GM19372 (cell line): ENCODE results near the gene ETFBKMT.
"Not testable (repeated sequence)": the region's sequence is repeated elsewhere in the genome, so short reads cannot be mapped to it uniquely, and the experiment has no call there.

Experiments used
- ATAC-seq: cut with Tn5 transposase; IDR thresholded peaks from one replicate; pipeline ENCODE4 v1.9.1; 2021; ENCODE audit warnings: mild to moderate bottlenecking, low read depth, moderate library complexity; ENCODE audit not compliant: unreplicated experiment

Gene ETFBKMT

GRCh38 chr12:31715283-31715825 is 55.9 kb downstream of the ETFBKMT start:
- ATAC-seq, result peak; percentile 71

GRCh38 chr12:31716998-31717397 is 57.5 kb downstream of the ETFBKMT start:
- ATAC-seq, result not testable (repeated sequence)

DNA sequence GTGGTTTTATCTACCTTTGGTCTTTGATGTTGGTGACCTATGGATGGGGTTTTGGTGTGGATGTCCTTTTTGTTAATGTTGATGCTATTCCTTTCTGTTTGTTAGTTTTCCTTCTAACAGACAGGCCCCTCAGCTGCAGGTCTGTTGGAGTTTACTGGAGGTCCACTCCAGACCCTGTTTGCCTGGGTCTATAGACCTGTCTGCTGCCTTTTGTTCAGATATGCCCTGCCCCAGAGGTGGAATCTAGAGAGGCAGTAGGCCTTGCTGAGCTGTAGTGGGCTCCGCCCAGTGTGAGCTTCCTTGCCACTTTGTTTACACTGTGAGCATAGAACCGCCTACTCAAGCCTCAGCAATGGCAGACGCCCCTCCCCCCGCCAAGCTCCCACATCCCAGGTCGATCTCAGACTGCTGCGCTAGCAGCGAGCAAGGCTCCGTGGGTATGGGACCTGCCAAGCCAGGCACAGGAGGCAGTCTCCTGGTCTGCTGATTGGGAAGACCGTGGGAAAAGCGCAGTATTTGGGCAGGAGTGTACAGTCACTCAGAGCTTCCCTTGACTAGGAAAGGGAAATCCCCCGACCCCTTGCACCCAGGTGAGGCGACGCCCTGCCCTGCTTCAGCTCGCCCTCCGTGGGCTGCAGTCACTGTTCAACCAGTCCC is 59.2 kb downstream of the ETFBKMT start:
- not testable (repeated sequence) for ATAC-seq

GRCh38 chr12:31722580-31722979 is 63.1 kb downstream of the ETFBKMT start:
- ATAC-seq, result no peak
